HG03520 (cell line): ENCODE results near the gene RAB1B.
A peak's percentile ranks its signal among the peaks of the same experiment; 100 is the strongest.

ENCODE experiments used
- ATAC-seq: cut with Tn5 transposase; IDR thresholded peaks from one replicate; pipeline ENCODE4 v1.9.1; 2021; ENCODE audit warnings: mild to moderate bottlenecking, moderate library complexity; ENCODE audit not compliant: unreplicated experiment

RAB1B gene

GRCh38 chr11:66268244-66268951 lies at the start of gene RAB1B:
RAB1B (plus strand) TSS chr11:66268639; CDS start chr11:66268680, 41 bp downstream.
- ATAC-seq: peak; percentile 78

- ATAC-seq: no peak
Measured at GRCh38 chr11:66218846-66219620, 49.4 kb upstream of the RAB1B start.

- ATAC-seq: no peak
Measured at GRCh38 chr11:66219846-66220565, 48.4 kb upstream of the RAB1B start.

- ATAC-seq: no peak
Measured at GRCh38 chr11:66220566-66220935, 47.9 kb upstream of the RAB1B start.

GRCh38 chr11:66221012-66221411 lies 47.4 kb upstream of the RAB1B start:
- ATAC-seq: no peak

GRCh38 chr11:66221726-66222236 lies 46.7 kb upstream of the RAB1B start:
- ATAC-seq: peak; percentile 11

- peak; percentile 72 for ATAC-seq
Measured at GRCh38 chr11:66222358-66223149, 45.9 kb upstream of the RAB1B start.

- ATAC-seq: no peak
Measured at GRCh38 chr11:66224226-66224855, 44.1 kb upstream of the RAB1B start.

GRCh38 chr11:66225066-66225465 lies 43.4 kb upstream of the RAB1B start:
- ATAC-seq: no peak

GRCh38 chr11:66226101-66226500 lies 42.3 kb upstream of the RAB1B start:
- ATAC-seq: no peak

- ATAC-seq: no peak
Measured at GRCh38 chr11:66227700-66228099, 40.7 kb upstream of the RAB1B start.

- ATAC-seq: no peak
Measured at GRCh38 chr11:66228521-66228920, 39.9 kb upstream of the RAB1B start.

- no peak for ATAC-seq
Measured at GRCh38 chr11:66230156-66230555, 38.3 kb upstream of the RAB1B start.

GRCh38 chr11:66230978-66231377 lies 37.5 kb upstream of the RAB1B start:
- ATAC-seq: no peak

- ATAC-seq: no peak
Measured at GRCh38 chr11:66231561-66231960, 36.9 kb upstream of the RAB1B start.

- no peak for ATAC-seq
Measured at GRCh38 chr11:66232769-66233168, 35.7 kb upstream of the RAB1B start.

- ATAC-seq: no peak
Measured at GRCh38 chr11:66233301-66233700, 35.1 kb upstream of the RAB1B start.

GRCh38 chr11:66235141-66235540 lies 33.3 kb upstream of the RAB1B start:
- ATAC-seq: no peak

GRCh38 chr11:66237867-66238266 lies 30.6 kb upstream of the RAB1B start:
- ATAC-seq: no peak

GRCh38 chr11:66238786-66239413 lies 29.5 kb upstream of the RAB1B start:
- ATAC-seq: no peak
